NB4 (cell line): ENCODE data around the gene SLBP.
A peak's percentile ranks its signal among the peaks of the same experiment; 100 is the strongest.

Experiments used
- DNase-seq: peaks from one replicate; pipeline ENCODE4 v3.0.0; 2010; ENCODE audit warnings: low read depth
- H3K4me3 ChIP-seq: one replicate; pipeline ENCODE4 v1.5.1; 2011; ENCODE audit warnings: mild to moderate bottlenecking, low read depth, low read length, moderate library complexity
- MYC ChIP-seq: IDR thresholded peaks from 2 replicates; pipeline ENCODE4 v1.6.1; 2011; ENCODE audit warnings: low read depth, low read length
- POLR2A ChIP-seq: IDR thresholded peaks from 2 replicates; pipeline ENCODE4 v1.6.1; 2011; ENCODE audit warnings: mild to moderate bottlenecking; ENCODE audit not compliant: insufficient read length; ENCODE audit errors: extremely low read depth
- TF ChIP-seq, protein P1 (sequence below): IDR thresholded peaks from one replicate; pipeline ENCODE4 v1.5.1; 2012; ENCODE audit warnings: low read depth, low read length
- TF ChIP-seq, protein P2 (sequence below): IDR thresholded peaks from 2 replicates; pipeline ENCODE4 v1.6.1; 2011; ENCODE audit warnings: low read depth, low read length

SLBP gene

DNA sequence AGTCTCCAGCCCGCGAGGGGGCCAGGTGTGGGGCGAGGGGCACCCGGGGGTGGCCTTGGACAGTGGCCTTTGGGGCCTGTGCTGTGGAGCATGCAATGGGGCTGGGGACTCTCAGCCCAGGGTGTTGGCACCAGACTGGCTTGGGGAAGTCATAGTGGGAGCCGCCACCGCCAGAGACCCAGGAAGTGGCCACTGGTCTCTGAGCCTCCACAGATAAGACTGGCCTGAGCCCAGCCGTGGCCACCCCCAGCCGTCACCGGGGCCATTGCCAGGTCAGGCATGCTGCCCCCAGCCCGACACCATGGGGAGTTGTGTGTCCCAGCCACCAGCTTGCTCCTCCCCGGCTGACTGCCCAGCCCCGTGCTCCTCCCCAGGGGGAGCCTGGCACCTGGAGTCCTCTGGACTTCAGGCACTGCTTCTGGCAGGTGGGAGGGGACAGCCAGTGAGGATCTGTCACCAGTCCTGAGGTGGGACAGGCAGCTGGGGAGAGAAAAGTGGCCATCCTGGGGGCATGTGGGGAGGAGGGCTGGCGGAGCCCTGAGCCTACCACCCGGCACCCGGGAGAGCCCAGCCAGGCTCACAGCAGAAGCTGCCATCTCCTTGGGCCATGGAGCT, 41.7 kb upstream of the SLBP start:
- peak; percentile 47 for DNase-seq
- H3K4me3 ChIP-seq: no peak overlapping the region
- TF ChIP-seq, protein P1, sequence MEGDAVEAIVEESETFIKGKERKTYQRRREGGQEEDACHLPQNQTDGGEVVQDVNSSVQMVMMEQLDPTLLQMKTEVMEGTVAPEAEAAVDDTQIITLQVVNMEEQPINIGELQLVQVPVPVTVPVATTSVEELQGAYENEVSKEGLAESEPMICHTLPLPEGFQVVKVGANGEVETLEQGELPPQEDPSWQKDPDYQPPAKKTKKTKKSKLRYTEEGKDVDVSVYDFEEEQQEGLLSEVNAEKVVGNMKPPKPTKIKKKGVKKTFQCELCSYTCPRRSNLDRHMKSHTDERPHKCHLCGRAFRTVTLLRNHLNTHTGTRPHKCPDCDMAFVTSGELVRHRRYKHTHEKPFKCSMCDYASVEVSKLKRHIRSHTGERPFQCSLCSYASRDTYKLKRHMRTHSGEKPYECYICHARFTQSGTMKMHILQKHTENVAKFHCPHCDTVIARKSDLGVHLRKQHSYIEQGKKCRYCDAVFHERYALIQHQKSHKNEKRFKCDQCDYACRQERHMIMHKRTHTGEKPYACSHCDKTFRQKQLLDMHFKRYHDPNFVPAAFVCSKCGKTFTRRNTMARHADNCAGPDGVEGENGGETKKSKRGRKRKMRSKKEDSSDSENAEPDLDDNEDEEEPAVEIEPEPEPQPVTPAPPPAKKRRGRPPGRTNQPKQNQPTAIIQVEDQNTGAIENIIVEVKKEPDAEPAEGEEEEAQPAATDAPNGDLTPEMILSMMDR: no peak
- TF ChIP-seq, protein P2, sequence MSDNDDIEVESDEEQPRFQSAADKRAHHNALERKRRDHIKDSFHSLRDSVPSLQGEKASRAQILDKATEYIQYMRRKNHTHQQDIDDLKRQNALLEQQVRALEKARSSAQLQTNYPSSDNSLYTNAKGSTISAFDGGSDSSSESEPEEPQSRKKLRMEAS: 0 out of 2 replicates have a peak, but pooled peaks have one; percentile 36

DNA sequence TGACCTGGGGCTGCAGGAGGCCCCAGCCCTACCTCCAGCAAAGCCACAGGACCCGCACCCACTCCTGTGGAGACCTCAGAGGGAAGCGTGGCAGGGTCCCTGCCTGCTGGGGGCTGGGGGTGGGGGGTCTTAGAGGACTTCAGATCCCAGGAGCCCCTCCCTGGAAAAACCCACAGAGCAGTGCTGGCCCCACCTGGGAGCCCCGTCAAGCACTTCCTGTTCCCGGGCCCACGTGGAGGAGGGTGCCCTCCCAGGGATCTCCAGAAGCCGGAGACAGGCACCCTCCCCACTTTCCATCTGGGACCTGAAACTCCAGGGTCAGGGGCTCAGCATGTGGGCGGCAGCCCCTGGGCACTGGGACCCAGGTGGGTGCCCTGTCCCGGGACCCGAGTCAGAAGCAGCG, 41.2 kb upstream of the SLBP start:
- no peak for TF ChIP-seq MYC
- TF ChIP-seq, protein P2: no peak; the same call in 1 of the 2 replicates
- TF ChIP-seq, protein P1: no peak
- no peak for TF ChIP-seq POLR2A
- no peak overlapping the region for H3K4me3 ChIP-seq
- no peak for DNase-seq

DNA sequence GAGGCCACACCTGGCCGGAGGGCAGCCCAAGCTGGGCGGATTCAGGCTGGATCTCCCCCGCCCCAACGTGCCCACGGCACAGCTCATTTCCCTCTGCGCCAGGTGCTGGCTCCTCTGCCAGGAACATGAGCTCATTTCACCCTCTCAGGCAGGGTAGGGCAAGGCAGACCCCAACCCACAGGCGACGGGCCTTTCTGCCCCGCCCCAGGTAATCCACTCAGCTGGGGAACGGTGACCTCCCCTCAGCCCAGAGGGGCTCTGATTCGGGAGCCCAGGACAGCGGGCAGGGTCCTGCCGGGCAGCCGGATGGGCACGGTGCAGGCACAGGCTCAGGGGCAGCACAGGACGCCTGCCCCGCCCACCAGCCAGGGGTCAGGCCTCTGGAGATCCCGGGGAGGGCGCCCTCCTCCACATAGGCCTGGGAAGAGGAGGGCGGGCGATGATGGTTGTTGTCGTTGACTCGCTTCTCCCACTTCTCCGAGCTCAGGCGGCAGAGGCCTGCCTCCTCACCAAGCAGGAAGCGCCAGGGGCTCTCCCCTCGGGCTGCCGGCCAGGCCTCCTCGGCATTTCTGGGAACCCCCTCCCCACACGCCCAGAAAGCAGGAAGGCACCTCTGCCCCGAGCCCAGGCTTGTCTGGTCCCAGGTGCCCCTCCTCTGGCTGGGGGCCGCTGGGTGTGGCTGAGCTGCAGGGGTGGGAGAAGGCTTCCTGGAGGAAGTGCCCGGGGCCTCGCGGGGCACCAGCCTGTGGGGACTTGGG, 40.3 kb upstream of the SLBP start:
- H3K4me3 ChIP-seq: no peak overlapping the region
- peak; percentile 77 for DNase-seq
- TF ChIP-seq, protein P2: no peak
- TF ChIP-seq, protein P1: peak; percentile 3
- no peak for TF ChIP-seq POLR2A

DNA sequence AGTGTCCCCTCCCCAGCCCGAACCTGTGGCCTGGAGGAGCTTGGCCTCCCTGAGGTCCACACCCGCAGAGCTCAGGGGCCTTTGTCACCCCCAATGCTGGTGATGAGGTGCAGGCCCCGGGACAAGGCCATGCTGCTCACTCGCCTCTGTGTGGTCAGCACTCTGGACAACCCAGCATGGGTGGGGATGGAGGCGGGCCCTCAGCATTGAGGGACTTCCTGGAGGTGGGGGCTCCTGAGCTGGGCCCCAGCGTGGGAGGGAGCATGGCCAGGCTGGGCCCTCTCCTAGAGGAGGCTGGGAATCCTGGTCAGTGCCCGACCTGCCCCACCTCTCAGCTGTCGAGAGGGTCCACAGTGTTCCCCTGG, 39.8 kb upstream of the SLBP start:
- H3K4me3 ChIP-seq: no peak overlapping the region
- TF ChIP-seq MYC (no peak), POLR2A (no peak)
- TF ChIP-seq, protein P2: 0 out of 2 replicates have a peak, but pooled peaks have one; percentile 8
- no peak for DNase-seq

DNA sequence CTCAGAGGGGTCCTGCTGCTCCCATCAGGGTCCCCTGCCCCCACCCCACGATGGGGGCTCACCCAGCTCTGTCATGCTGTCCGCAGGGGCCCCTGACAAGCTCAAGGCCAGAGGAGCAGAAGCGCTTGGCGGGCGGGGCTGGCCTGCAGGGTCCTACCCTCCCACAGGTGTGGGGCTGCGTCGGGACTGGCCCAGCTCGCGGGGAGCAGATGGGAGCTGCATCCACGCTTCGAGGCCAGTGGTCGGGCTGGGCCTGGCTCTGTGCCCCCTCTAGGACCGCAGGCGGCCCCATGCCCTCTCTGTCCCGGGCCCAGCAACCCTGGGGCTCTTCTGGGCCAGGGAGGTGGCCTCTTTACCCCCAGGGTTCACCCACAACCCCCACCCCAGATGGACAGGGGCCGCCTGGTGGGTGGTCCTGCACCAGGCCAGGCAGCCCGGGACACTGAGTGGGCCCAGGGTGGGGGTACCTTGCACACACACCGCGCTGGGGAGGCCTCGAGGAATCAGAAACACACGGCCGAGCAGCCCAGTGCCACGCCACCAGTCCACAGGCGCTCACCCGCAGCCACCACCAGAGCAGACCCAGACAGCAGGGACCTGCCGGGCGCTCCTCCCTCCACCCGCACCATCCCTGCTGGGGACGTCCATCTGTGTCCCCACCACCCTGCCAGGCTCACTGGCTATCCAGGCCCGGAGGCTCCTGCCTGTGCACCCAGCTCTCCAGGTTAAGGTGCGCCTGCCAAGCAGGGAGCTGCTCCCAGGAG, 39.2 kb upstream of the SLBP start:
- TF ChIP-seq, protein P2: no peak
- TF ChIP-seq MYC (no peak), POLR2A (no peak)
- TF ChIP-seq, protein P1: no peak
- no peak overlapping the region for H3K4me3 ChIP-seq
- DNase-seq: no peak
